Testis (tissue), 3 donors: Measurements from ENCODE around the gene HIF1A. TPM values are rescaled to one million over a fixed set of nuclear protein-coding genes. Genes with fewer than 3 reads are reported as not detected.
"Not testable (repeated sequence)": the region's sequence is repeated elsewhere in the genome, so short reads cannot be mapped to it uniquely, and the experiment has no call there.

Experiments used
- DNase-seq: peaks from one replicate; pipeline ENCODE4 v3.0.0-alpha.2; 2019
- H3K27ac ChIP-seq, 2 donors: fragments of 200-600 bp; sonication (generic); one replicate each; pipeline ENCODE4 v1.5.1; 2019
- H3K27me3 ChIP-seq: fragments of 200-600 bp; sonication (generic); one replicate; pipeline ENCODE4 v1.5.1; 2019
- H3K36me3 ChIP-seq: fragments of 200-600 bp; sonication (generic); one replicate; pipeline ENCODE4 v1.5.1; 2017; ENCODE audit warnings: low read depth; ENCODE audit errors: missing control alignments
- H3K4me1 ChIP-seq: fragments of 200-600 bp; sonication (generic); one replicate; pipeline ENCODE4 v1.5.1; 2019
- H3K4me3 ChIP-seq, 2 donors: fragments of 200-600 bp; sonication (generic); one replicate each; pipeline ENCODE4 v1.5.1; 2017 to 2019
- H3K9me3 ChIP-seq: fragments of 200-600 bp; sonication (generic); one replicate; pipeline ENCODE4 v1.5.1; 2017
- CTCF ChIP-seq, 3 experiments: fragments of 450-650 bp in 2 of 3; fragments of 200-600 bp in 1 of 3; sonication (generic) in 1 of 3; IDR thresholded peaks; one replicate each; pipeline ENCODE4 v1.5.1; 2016 to 2019; ENCODE audit warnings: antibody characterized with exemption in 3 of 3, mild to moderate bottlenecking in 2 of 3, moderate library complexity in 1 of 3
- POLR2A ChIP-seq: fragments of 450-650 bp; IDR thresholded peaks from one replicate; pipeline ENCODE4 v1.6.1; 2017; ENCODE audit warnings: antibody characterized with exemption, mild to moderate bottlenecking, moderate library complexity
- WGBS, 2 donors: methylation state at CpG; one replicate each; pipeline ENCODE4 v1.1.5; 2018; 5-methylcytosine and 5-hydroxymethylcytosine counted together
- intact Hi-C: fragments of 100-400 bp; cut with DNase I; formaldehyde crosslinking; loops from one replicate; pipeline ENCODE4 v1.15.1; 2023; ENCODE audit warnings: low total_unique reads
- polyA plus RNA-seq: library from polyadenylated mRNA; stranded (reverse); fragments of 350-450 nt; fragmentation: Illumina TruSeq; extraction: RNeasy Lipid Tissue Mini Kit (QIAGEN cat#74804); gene quantifications from one replicate; pipeline ENCODE4 v1.2.3, GENCODE V29; 2014; ENCODE audit warnings: low read depth, low replicate concordance; ENCODE audit not compliant: insufficient read depth
- total RNA-seq, 2 donors: library from RNA; depleted of rRNA; stranded (reverse); fragments of >200 nt; gene quantifications; one replicate each; pipeline ENCODE4 v1.2.3, GENCODE V29; 2016

Gene HIF1A
- total and polyA plus RNA-seq, 3 donors from 2014 or later: 63.1 to 140 (median 105) TPM

GRCh38 chr14:61753631-61754030 is 58.3 kb downstream of the HIF1A start:
- H3K27ac ChIP-seq: no peak overlapping the region
- TF ChIP-seq CTCF (IDR thresholded peaks at IDR 0.05): no peak
- TF ChIP-seq POLR2A: no peak
- no peaks in the 10 kb centered on the region for H3K9me3 ChIP-seq
- H3K4me3 ChIP-seq: no peak overlapping the region
- no peaks in the 10 kb centered on the region for H3K27me3 ChIP-seq
- DNase-seq: no peak
- intact Hi-C loops: no loop called here
- H3K4me1 ChIP-seq: no peaks in the 10 kb centered on the region
- H3K36me3 ChIP-seq: no peaks in the 10 kb centered on the region

- Histone ChIP-seq H3K4me1 (no peaks in the 10 kb centered on the region), H3K27me3 (no peaks in the 10 kb centered on the region), H3K9me3 (no peaks in the 10 kb centered on the region), H3K36me3 (no peaks in the 10 kb centered on the region), H3K4me3 (no peak overlapping the region), H3K27ac (no peak overlapping the region)
- TF ChIP-seq CTCF (IDR thresholded peaks at IDR 0.05) (no peak), POLR2A (no peak)
- DNase-seq: no peak
- WGBS, 2 donors: 83 to 88% methylated on average over 5 of the region's 5 CpGs
- intact Hi-C loops: no loop called here
These were observed 59.5 kb downstream of the HIF1A start for GRCh38 chr14:61754627-61755381.

GRCh38 chr14:61755382-61755742 is 60.0 kb downstream of the HIF1A start:
- DNase-seq, H3K4me1 ChIP-seq, H3K27ac ChIP-seq, H3K4me3 ChIP-seq, H3K27me3 ChIP-seq, H3K36me3 ChIP-seq, intact Hi-C loops, H3K9me3 ChIP-seq: not testable (repeated sequence)

- 75 to 86% methylated on average over 2 of the region's 2 CpGs for WGBS, 2 donors
- H3K9me3 ChIP-seq: no peaks in the 10 kb centered on the region
- TF ChIP-seq POLR2A (no peak), CTCF (IDR thresholded peaks at IDR 0.05) (no peak)
- H3K4me1 ChIP-seq: no peaks in the 10 kb centered on the region
- H3K4me3 ChIP-seq: no peak overlapping the region
- H3K27ac ChIP-seq: no peak overlapping the region
- no peaks in the 10 kb centered on the region for H3K36me3 ChIP-seq
- intact Hi-C loops: no loop called here
- DNase-seq: no peak
- H3K27me3 ChIP-seq: no peaks in the 10 kb centered on the region
These were observed 60.8 kb downstream of the HIF1A start for GRCh38 chr14:61756135-61756534.

GRCh38 chr14:61759878-61760277 is 64.6 kb downstream of the HIF1A start:
- H3K36me3 ChIP-seq: no peaks in the 10 kb centered on the region
- 71 to 88% methylated on average over 7 of the region's 7 CpGs for WGBS, 2 donors
- intact Hi-C loops: no loop called here
- no peak overlapping the region for H3K27ac ChIP-seq
- H3K4me3 ChIP-seq: no peak overlapping the region
- peaks cover 7% of the 10 kb centered on the region for H3K4me1 ChIP-seq
- H3K27me3 ChIP-seq: no peaks in the 10 kb centered on the region
- DNase-seq: no peak
- H3K9me3 ChIP-seq: no peaks in the 10 kb centered on the region
- TF ChIP-seq CTCF (IDR thresholded peaks at IDR 0.05) (no peak), POLR2A (no peak)
